NCI-H128 (cell line): ENCODE results near the gene LAMTOR2.
A peak's percentile ranks its signal among the peaks of the same experiment; 100 is the strongest.

Experiments
- DNase-seq: peaks from one replicate; lab custom pipeline; 2025; ENCODE audit not compliant: unreplicated experiment; lab: John Stamatoyannopoulos, UW

LAMTOR2 gene

DNA sequence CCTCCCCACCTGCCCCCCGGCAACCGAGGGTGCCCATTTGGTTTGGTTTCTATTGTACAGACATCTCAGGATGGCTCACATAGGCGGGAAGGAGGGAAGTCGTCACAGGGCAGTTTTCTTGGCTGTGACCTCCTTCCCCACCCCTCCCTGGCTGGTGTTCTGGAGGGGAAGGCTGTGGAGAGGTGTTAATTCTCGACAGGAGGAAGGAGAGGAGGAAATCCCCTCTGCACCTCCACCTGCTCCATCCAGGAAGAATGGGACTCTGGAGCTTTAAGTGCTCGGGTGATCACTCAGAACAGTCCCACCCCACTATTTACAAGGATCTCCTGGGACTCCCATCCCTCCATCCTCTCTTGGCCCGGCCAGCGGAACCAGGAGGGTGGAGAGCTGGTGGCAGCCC is 20.1 kb downstream of the LAMTOR2 start:
- no peak for DNase-seq

GRCh38 chr1:156075162-156075561 is 20.6 kb downstream of the LAMTOR2 start:
- no peak for DNase-seq

GRCh38 chr1:156075775-156076204 is 21.2 kb downstream of the LAMTOR2 start:
- DNase-seq = no peak

DNA sequence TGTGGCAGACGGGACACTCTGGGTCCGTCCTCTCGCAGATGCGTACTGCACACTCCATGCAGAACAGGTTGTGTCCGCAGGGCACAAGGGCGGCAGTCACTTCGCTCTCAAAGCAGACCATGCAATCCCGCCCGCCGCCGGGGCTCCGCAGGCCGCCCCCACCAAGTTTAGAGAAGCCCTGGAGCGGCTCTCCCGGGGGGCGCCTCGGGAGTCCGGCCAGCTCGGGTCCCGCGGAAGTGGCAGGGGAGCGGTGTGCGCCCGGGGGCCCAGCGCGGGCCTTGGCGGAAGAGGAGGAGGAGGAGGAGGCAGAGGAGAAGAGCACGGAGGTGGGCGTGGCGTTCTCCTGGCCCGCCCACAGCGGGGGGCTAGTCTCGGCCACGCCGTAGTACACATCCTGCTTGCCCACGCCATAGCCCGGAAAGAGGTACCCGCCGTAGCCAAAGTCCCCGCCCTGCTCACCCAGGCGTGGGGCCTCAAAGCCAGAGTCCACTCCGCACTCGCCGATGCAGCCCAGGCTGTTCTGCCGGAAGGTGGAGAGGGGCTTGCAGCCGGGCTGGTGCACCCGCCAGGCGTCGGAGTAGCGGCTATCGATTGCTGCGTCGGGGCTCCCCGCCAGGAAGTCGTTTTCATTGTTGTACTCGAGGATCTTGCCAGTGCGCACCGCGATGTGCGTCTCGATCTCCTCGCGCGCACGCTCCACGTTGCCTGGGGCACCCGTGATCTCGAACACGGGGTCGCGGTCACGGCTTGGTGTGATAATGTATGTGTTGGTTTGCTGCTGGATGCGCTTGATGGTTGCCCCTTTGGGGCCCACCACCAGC is 22.2 kb downstream of the LAMTOR2 start:
- DNase-seq = no peak

GRCh38 chr1:156077430-156077760 is 22.8 kb downstream of the LAMTOR2 start:
- no peak for DNase-seq

- no peak for DNase-seq
These were observed 24.1 kb downstream of the LAMTOR2 start for GRCh38 chr1:156078728-156079127.

DNA sequence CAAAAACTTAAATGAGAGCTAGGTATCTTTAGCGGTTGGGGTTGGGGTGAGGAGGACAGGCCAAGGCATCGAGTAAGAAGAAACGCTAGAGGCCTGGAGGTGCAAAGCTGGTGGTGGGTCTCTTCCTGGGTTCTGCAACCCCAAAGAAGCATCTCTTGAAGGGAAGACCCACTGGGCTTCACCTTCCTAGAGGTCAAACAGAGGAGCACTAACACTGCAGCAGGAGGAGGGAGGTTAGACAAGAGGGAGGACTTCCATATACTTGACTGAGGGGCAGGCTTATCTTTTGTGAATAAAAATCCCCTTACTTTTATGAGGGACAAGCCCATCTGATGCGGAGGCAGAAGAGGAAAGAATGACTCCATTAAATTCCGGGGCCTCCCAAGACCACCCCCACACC is 25.2 kb downstream of the LAMTOR2 start:
- no peak for DNase-seq

- DNase-seq = no peak
These were observed 25.8 kb downstream of the LAMTOR2 start for GRCh38 chr1:156080241-156080862.

GRCh38 chr1:156080863-156081179 is 26.2 kb downstream of the LAMTOR2 start:
- DNase-seq = no peak

- DNase-seq = no peak
These were observed 26.8 kb downstream of the LAMTOR2 start for GRCh38 chr1:156081180-156081916.

DNA sequence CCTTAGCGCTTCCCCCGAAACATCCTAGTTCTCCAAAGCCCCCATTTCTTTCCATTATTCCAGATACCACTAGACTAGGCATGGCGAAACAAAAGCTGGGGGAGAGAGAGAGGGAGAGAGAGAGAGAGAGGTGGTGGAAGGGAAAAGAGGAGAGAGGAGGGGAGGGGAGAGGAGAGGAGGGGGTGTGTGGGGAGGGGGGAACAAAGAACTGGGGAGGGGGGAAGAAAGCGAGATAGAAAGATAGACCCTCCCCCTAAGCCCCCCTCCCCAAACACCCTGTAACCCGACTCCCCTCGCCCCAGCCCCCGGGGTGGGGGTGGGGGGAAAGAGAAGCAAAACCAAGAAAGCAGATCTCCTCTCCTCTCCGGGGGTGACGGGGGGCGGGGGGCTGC is 27.3 kb downstream of the LAMTOR2 start:
- no peak for DNase-seq

- DNase-seq = peak; percentile 76
These were observed 27.9 kb downstream of the LAMTOR2 start, which contains the start of gene MEX3A for GRCh38 chr1:156082309-156083091. Gene MEX3A (minus strand): TSS chr1:156082465. CDS start chr1:156081998, 467 bp downstream.

- DNase-seq = no peak
These were observed 29.5 kb downstream of the LAMTOR2 start for GRCh38 chr1:156083800-156084790.

- DNase-seq = no peak
These were observed 31.7 kb downstream of the LAMTOR2 start for GRCh38 chr1:156086256-156086662.

- no peak for DNase-seq
These were observed 35.1 kb downstream of the LAMTOR2 start for GRCh38 chr1:156089704-156090103.

DNA sequence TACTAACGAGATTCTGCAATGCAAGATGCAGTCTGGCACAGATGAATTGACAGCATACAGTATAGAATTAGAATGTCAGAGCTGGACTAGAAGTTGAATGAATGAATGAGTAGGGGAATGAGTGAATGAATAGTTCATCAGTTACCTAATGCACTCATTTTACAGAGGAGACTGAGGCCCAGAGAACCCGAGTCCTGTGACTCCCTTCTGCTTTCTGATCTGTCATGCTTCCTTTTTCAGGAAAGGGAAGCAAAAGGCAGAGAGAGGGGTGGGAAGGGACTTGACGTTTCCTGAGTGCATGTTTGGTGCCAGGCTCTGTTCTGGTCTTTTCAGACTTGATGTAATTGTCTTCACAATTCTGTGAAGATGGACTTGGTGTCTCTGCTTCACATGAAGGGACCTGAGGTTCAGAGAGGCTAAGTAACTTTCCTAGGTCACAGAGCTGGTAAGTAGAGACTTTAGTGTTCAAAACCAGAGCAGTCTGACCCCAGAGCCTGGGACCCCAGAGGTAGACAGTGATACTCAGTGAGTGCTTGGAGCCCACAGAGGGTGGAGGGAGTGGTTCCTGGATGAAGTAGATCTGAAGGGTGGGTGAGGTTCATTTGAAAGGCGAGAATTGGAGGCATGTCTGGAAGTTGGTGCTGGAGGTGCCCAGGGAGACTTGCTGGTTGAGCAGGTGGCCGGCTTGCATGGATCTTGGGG is 35.7 kb downstream of the LAMTOR2 start:
- DNase-seq = no peak

- DNase-seq = peak; percentile 87
These were observed 36.2 kb downstream of the LAMTOR2 start for GRCh38 chr1:156090840-156091188.

DNA sequence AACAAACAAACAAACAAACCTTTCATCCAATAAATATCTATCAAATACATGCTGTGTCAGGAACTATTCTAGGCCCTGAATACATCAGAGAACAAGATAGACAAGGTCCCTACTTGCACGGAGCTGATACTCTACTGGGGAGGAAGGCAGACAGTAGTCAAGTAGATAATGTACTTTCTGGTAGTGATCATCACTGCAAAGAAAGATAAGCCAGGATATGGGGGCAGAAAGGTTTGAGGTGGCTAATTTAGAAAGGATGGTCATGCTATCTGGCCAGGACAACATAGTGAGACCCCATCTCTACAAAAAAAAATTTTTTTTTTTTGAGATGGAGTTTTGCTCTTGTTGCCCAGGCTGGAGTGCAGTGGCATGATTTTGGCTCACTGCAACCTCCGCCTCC is 37.0 kb downstream of the LAMTOR2 start:
- DNase-seq = no peak

- no peak for DNase-seq
These were observed 41.4 kb downstream of the LAMTOR2 start for GRCh38 chr1:156095906-156096508.
